WTC11 (cell line): ENCODE measurements around the gene STXBP3. TPM values are rescaled to one million over a fixed set of nuclear protein-coding genes. Genes with fewer than 3 reads are reported as not detected.
"Not testable (repeated sequence)": the region's sequence is repeated elsewhere in the genome, so short reads cannot be mapped to it uniquely, and the experiment has no call there.

Experiments used
- ATAC-seq: fragments of 200-7000 bp; cut with Tn5 transposase; 2 replicates; pipeline ENCODE4 v1.10.0; 2021; ENCODE audit warnings: mild to moderate bottlenecking, moderate library complexity
- CTCF ChIA-PET: fragments of 300-600 bp; sonication (Branson Sonifier 250); formaldehyde crosslinking; loops from one replicate; lab custom pipeline; 2021; ENCODE audit warnings: antibody characterized with exemption; lab: Charles Lee
- POLR2A ChIA-PET: fragments of 350-600 bp; sonication (Branson Sonifier 250); formaldehyde crosslinking; loops from one replicate; lab custom pipeline; 2021; ENCODE audit warnings: antibody characterized with exemption; lab: Charles Lee
- DNase-seq: peaks from one replicate; pipeline ENCODE4 v3.0.0; 2021; ENCODE audit warnings: low spot score
- H3K27ac Mint-ChIP-seq: 2 replicates; pipeline ENCODE4 v1.8.0; 2021; ENCODE audit warnings: mixed read lengths
- H3K27me3 Mint-ChIP-seq: 2 replicates; pipeline ENCODE4 v1.8.0; 2021; ENCODE audit warnings: low read depth, mild to moderate bottlenecking, moderate library complexity, mixed read lengths
- H3K36me3 Mint-ChIP-seq: 2 replicates; pipeline ENCODE4 v1.8.0; 2021; ENCODE audit warnings: mixed read lengths
- H3K4me1 Mint-ChIP-seq: 2 replicates; pipeline ENCODE4 v1.8.0; 2022; ENCODE audit warnings: mixed read lengths
- H3K4me3 Mint-ChIP-seq: 2 replicates; pipeline ENCODE4 v1.8.0; 2021; ENCODE audit warnings: mild to moderate bottlenecking, moderate library complexity, mixed read lengths
- H3K9me3 Mint-ChIP-seq: 2 replicates; pipeline ENCODE4 v1.8.0; 2021; ENCODE audit warnings: mixed read lengths
- ATF2 ChIP-seq: sonication (generic); formaldehyde crosslinking; IDR thresholded peaks from 2 replicates; pipeline ENCODE4 v1.8.1; 2022; ENCODE audit warnings: low read depth, missing genetic modification reagents, borderline replicate concordance
- CBFB ChIP-seq: sonication (generic); formaldehyde crosslinking; IDR thresholded peaks from 2 replicates; pipeline ENCODE4 v1.8.1; 2022; ENCODE audit warnings: mild to moderate bottlenecking, low read depth, missing genetic modification reagents
- ELF4 ChIP-seq: sonication (generic); formaldehyde crosslinking; IDR thresholded peaks from 2 replicates; pipeline ENCODE4 v1.8.1; 2022; ENCODE audit warnings: low read depth, mild to moderate bottlenecking, moderate library complexity, missing genetic modification reagents
- ERG ChIP-seq: fragments of 250-450 bp; sonication (Bioruptor Pico); IDR thresholded peaks from 2 replicates; pipeline ENCODE4 v1.8.0; 2021; ENCODE audit warnings: mild to moderate bottlenecking
- JAZF1 ChIP-seq: fragments of 250-450 bp; sonication (Bioruptor Pico); IDR thresholded peaks from 2 replicates; pipeline ENCODE4 v1.9.0; 2021; ENCODE audit warnings: moderate library complexity, mild to moderate bottlenecking, inconsistent platforms
- NFE2L1 ChIP-seq: sonication (generic); formaldehyde crosslinking; IDR thresholded peaks from 2 replicates; pipeline ENCODE4 v1.8.1; 2023; ENCODE audit warnings: missing genetic modification reagents
- RORB ChIP-seq: fragments of 250-450 bp; sonication (Bioruptor Pico); IDR thresholded peaks from 2 replicates; pipeline ENCODE4 v1.9.0; 2021; ENCODE audit warnings: mild to moderate bottlenecking
- SMAD3 ChIP-seq: sonication (generic); formaldehyde crosslinking; IDR thresholded peaks from 2 replicates; pipeline ENCODE4 v1.8.0; 2022; ENCODE audit warnings: missing genetic modification reagents, mild to moderate bottlenecking, borderline replicate concordance
- TP53 ChIP-seq: sonication (generic); formaldehyde crosslinking; IDR thresholded peaks from 2 replicates; pipeline ENCODE4 v1.8.1; 2023; ENCODE audit warnings: mild to moderate bottlenecking, missing genetic modification reagents
- ZBTB21 ChIP-seq: sonication (generic); formaldehyde crosslinking; IDR thresholded peaks from 2 replicates; pipeline ENCODE4 v1.8.1; 2023; ENCODE audit warnings: mild to moderate bottlenecking, missing genetic modification reagents, borderline replicate concordance
- ZNF425 ChIP-seq: fragments of 250-450 bp; sonication (Bioruptor Pico); conservative IDR thresholded peaks from 2 replicates; pipeline ENCODE4 v1.9.0; 2021; ENCODE audit warnings: mild to moderate bottlenecking
- ZNF512 ChIP-seq: sonication (generic); formaldehyde crosslinking; IDR thresholded peaks from 2 replicates; pipeline ENCODE4 v1.8.1; 2022; ENCODE audit warnings: missing genetic modification reagents, borderline replicate concordance
- total RNA-seq: library from RNA; stranded (reverse); gene quantifications from 3 replicates; pipeline ENCODE4 v1.2.3, GENCODE V29; 2021

Gene STXBP3
- total RNA-seq, 1 experiment from 2014 or later, result 26.1 TPM

GRCh38 chr1:108779455-108779854 lies 33.0 kb downstream of the STXBP3 start (continued):
- TF ChIP-seq NFE2L1 (CRISPR knock-in tag) (no peak), ATF2 (no peak)

GRCh38 chr1:108780937-108781574 lies 34.6 kb downstream of the STXBP3 start:
- peaks cover 60% of the 10 kb centered on the region for H3K36me3 Mint-ChIP-seq

GRCh38 chr1:108781575-108781944 lies 35.1 kb downstream of the STXBP3 start:
- H3K4me1 Mint-ChIP-seq, H3K4me3 Mint-ChIP-seq, ATAC-seq, H3K27ac Mint-ChIP-seq, DNase-seq, POLR2A ChIA-PET, CTCF ChIA-PET, H3K27me3 Mint-ChIP-seq: not testable (repeated sequence)
- peaks cover 65% of the 10 kb centered on the region for H3K36me3 Mint-ChIP-seq
- peaks cover 35% of the 10 kb centered on the region for H3K9me3 Mint-ChIP-seq

More at GRCh38 chr1:108780937-108781574, 34.6 kb downstream of the STXBP3 start:
- POLR2A ChIA-PET, result no interaction called here
- DNase-seq (no peak), ATAC-seq (no peak)
- TF ChIP-seq NFE2L1 (CRISPR knock-in tag) (no peak), JAZF1 (CRISPR knock-in tag) (no peak), ERG (no peak), TP53 (no peak), CBFB (CRISPR knock-in tag) (no peak), ZNF425 (no peak), ZBTB21 (CRISPR knock-in tag) (no peak), ELF4 (CRISPR knock-in tag) (no peak)
- H3K4me3 Mint-ChIP-seq, result no peak overlapping the region
- CTCF ChIA-PET, result no interaction called here
- H3K27me3 Mint-ChIP-seq, result no peaks in the 10 kb centered on the region; the same call in 1 of the 2 replicates
- H3K4me1 Mint-ChIP-seq, result peaks cover 4% of the 10 kb centered on the region; the same call in 1 of the 2 replicates
- H3K27ac Mint-ChIP-seq, result no peak overlapping the region
- peaks cover 30% of the 10 kb centered on the region for H3K9me3 Mint-ChIP-seq

- DNase-seq (no peak), ATAC-seq (no peak)
- peaks cover 4% of the 10 kb centered on the region; the same call in 1 of the 2 replicates for H3K4me1 Mint-ChIP-seq
- peaks cover 77% of the 10 kb centered on the region for H3K36me3 Mint-ChIP-seq
- H3K27ac Mint-ChIP-seq, result no peak overlapping the region
- peaks cover 3% of the 10 kb centered on the region for H3K27me3 Mint-ChIP-seq
- ChIA-PET POLR2A (no interaction called here), CTCF (no interaction called here)
- peaks cover 50% of the 10 kb centered on the region for H3K9me3 Mint-ChIP-seq
- no peak overlapping the region for H3K4me3 Mint-ChIP-seq
- no peak for TF ChIP-seq SMAD3
- no peak for TF ChIP-seq RORB (CRISPR knock-in tag)
- no peak for TF ChIP-seq ELF4 (CRISPR knock-in tag)
- no peak for TF ChIP-seq ZNF512 (CRISPR knock-in tag)
Measured at GRCh38 chr1:108785264-108785663, 38.8 kb downstream of the STXBP3 start.
